Right lobe of liver (tissue), 6 donors: ENCODE results near the gene RIMKLA. TPM values are rescaled to one million over a fixed set of nuclear protein-coding genes. Genes with fewer than 3 reads are reported as not detected.

Experiments
- ATAC-seq, 4 donors: fragments of 200-7000 bp; cut with Tn5 transposase; one replicate each; pipeline ENCODE4 v1.9.1; 2020; ENCODE audit warnings: mild to moderate bottlenecking in 4 of 4, moderate library complexity in 4 of 4
- DNase-seq, 3 donors: peaks; one replicate each; pipeline ENCODE4 v3.0.0-alpha.2; 2020
- H3K27ac ChIP-seq, 3 donors: fragments of 200-600 bp; one replicate each; pipeline ENCODE4 v1.8.0; 2022
- H3K27me3 ChIP-seq, 2 donors: fragments of 200-600 bp; one replicate each; pipeline ENCODE4 v1.8.0; 2022
- H3K36me3 ChIP-seq, 4 donors: fragments of 200-600 bp; sonication (generic) in 1 of 4; one replicate each; pipeline versions ENCODE4 v1.5.1 to v1.8.0; 2017 to 2022; ENCODE audit warnings: control low read depth in 1 of 4
- H3K4me1 ChIP-seq, 4 donors: fragments of 200-600 bp; sonication (generic) in 1 of 4; one replicate each; pipeline versions ENCODE4 v1.5.1 to v1.8.0; 2017 to 2022; ENCODE audit warnings: control low read depth in 1 of 4
- H3K4me3 ChIP-seq, 3 donors: fragments of 200-600 bp; one replicate each; pipeline ENCODE4 v1.8.0; 2022
- H3K9me3 ChIP-seq, 4 donors: fragments of 200-600 bp; sonication (generic) in 1 of 4; one replicate each; pipeline versions ENCODE4 v1.5.1 to v1.8.0; 2017 to 2022; ENCODE audit warnings: control low read depth in 1 of 4
- POLR2A ChIP-seq: fragments of 450-650 bp; IDR thresholded peaks from one replicate; pipeline ENCODE4 v1.6.1; 2017; ENCODE audit warnings: antibody characterized with exemption, mild to moderate bottlenecking
- WGBS: methylation state at CpG from one replicate; pipeline ENCODE4 v1.1.6; 2018; ENCODE audit warnings: low coverage, low lambda C conversion rate; ENCODE audit not compliant: insufficient coverage; ENCODE audit errors: missing lambda C conversion rate; 5-methylcytosine and 5-hydroxymethylcytosine counted together
- intact Hi-C, 2 donors: fragments of 100-400 bp; cut with DNase I; formaldehyde crosslinking; loops; one replicate each; pipeline versions ENCODE4 v1.11.2 to v1.14.1; 2022
- total RNA-seq, 6 experiments: library from RNA; depleted of rRNA in 2 of 6; stranded (reverse); fragments of >200 nt in 2 of 6; fragmentation: NEBNext Ultra II Directional in 3 of 6; extraction: Animal tissue kit (Norgen Biotek cat#: 25700) in 3 of 6; gene quantifications; one replicate each; pipeline versions ENCODE4 v1.1.0 to v1.2.4, GENCODE V29; 2016 to 2023
- TF ChIP-seq, protein P1 (sequence below), 4 donors: fragments of 200-600 bp in 3 of 4; fragments of 450-650 bp in 1 of 4; IDR thresholded peaks; one replicate each; pipeline versions ENCODE4 v1.5.1 to v1.8.0; 2016 to 2022; ENCODE audit warnings: antibody characterized with exemption in 4 of 4, mild to moderate bottlenecking in 2 of 4
- donor health status: DM: no; HTN: yes; CAD: no.
- donor health status: DM: no; HTN: no; CAD: no.
- donor health status: DM: no; HTN: no; CAD: no.
- donor health status: DM: no; HTN: yes; CAD: no.
- donor health status: DM: no; HTN: yes; CAD: no.

RIMKLA gene
- total RNA-seq, 6 experiments from 2014 or later = 0.02 to 0.95 (median 0.15) TPM

DNA sequence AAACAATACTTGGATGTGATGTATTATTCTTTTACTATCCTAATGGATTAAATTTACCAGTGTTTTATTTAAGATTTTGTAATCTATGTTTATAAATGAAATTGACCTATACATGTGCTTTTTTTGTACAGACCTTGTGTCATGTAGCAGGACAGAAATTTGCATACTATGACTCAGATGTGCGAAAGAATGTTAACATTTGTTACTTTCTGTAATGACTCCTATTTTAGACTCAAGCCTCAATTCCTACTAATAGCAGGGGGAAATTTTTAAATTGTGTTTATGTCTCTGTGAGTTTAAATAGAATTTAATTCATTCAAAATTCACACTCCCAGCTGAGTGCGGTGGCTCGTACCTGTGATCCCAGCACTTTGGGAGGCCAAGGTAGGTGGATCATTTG is 21.8 kb upstream of the RIMKLA start:
- H3K4me3 ChIP-seq = no peak overlapping the region
- H3K27ac ChIP-seq = no peak overlapping the region
- ATAC-seq (no peak), DNase-seq (no peak)
- TF ChIP-seq, protein P1, sequence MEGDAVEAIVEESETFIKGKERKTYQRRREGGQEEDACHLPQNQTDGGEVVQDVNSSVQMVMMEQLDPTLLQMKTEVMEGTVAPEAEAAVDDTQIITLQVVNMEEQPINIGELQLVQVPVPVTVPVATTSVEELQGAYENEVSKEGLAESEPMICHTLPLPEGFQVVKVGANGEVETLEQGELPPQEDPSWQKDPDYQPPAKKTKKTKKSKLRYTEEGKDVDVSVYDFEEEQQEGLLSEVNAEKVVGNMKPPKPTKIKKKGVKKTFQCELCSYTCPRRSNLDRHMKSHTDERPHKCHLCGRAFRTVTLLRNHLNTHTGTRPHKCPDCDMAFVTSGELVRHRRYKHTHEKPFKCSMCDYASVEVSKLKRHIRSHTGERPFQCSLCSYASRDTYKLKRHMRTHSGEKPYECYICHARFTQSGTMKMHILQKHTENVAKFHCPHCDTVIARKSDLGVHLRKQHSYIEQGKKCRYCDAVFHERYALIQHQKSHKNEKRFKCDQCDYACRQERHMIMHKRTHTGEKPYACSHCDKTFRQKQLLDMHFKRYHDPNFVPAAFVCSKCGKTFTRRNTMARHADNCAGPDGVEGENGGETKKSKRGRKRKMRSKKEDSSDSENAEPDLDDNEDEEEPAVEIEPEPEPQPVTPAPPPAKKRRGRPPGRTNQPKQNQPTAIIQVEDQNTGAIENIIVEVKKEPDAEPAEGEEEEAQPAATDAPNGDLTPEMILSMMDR (IDR thresholded peaks at IDR 0.05) = no peak
- no peak for TF ChIP-seq POLR2A
- H3K27me3 ChIP-seq = no peaks in the 10 kb centered on the region
- 76% methylated on average over 3 of the region's 3 CpGs for WGBS
- no peaks in the 10 kb centered on the region for H3K9me3 ChIP-seq
- H3K36me3 ChIP-seq = no peaks in the 10 kb centered on the region
- no peaks in the 10 kb centered on the region for H3K4me1 ChIP-seq
- intact Hi-C loops = no loop called here

DNA sequence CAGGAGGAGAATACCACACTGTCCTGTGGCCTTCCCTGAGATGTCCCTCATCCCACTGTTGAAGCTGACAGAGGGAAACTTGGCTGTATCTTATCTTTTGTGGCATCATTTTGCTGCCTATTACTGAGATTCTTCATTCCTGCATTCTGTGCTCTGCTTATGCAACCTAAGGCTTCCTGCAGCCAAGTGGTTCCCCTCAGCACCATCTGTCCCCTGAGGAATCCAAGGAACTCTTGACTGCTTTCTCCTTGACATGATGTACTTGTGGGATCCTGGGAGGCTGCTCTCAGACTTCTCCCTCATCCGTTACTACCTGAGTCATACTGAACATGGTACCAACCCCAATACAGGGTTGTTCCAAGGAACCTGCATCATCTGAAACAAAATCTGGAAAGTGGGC is 21.1 kb upstream of the RIMKLA start:
- H3K27ac ChIP-seq = no peak overlapping the region
- H3K27me3 ChIP-seq = no peaks in the 10 kb centered on the region
- TF ChIP-seq, protein P1 (IDR thresholded peaks at IDR 0.05) = no peak
- TF ChIP-seq POLR2A = no peak
- ATAC-seq = no peak
- H3K4me1 ChIP-seq = no peaks in the 10 kb centered on the region
- DNase-seq = no peak
- H3K36me3 ChIP-seq = no peaks in the 10 kb centered on the region
- intact Hi-C loops = no loop called here
- no peaks in the 10 kb centered on the region for H3K9me3 ChIP-seq
- no peak overlapping the region for H3K4me3 ChIP-seq
- no CpG with 5 or more reads among the region's 1 CpG for WGBS

DNA sequence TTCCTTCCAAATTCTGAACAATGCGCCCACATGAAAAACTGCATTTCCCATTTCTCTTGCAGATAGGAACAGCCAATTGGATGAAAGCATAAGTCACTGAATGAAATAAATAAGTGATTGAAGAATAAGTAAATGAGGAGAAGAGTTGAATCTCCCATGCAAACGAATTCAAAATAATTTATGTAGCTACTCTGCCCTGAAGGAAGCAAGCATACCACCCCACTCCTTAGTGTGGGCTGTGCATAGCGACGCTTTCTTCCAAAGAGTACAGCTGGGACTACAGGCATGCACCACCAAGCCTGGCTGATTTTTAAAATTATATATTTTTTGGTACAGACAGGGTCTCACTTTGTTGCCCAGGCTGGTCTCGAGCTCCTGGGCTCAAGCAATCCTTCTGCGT is 16.5 kb upstream of the RIMKLA start:
- Histone ChIP-seq H3K9me3 (no peaks in the 10 kb centered on the region), H3K4me3 (no peak overlapping the region), H3K36me3 (no peaks in the 10 kb centered on the region), H3K27ac (no peak overlapping the region), H3K27me3 (no peaks in the 10 kb centered on the region), H3K4me1 (peaks cover 0 to 9% (median 0%) of the 10 kb centered on the region in 4 donors)
- intact Hi-C loops = no loop called here
- 80% methylated on average over 6 of the region's 6 CpGs for WGBS
- no peak for ATAC-seq
- TF ChIP-seq, protein P1 (IDR thresholded peaks at IDR 0.05) = no peak
- no peak for TF ChIP-seq POLR2A
- no peak for DNase-seq

DNA sequence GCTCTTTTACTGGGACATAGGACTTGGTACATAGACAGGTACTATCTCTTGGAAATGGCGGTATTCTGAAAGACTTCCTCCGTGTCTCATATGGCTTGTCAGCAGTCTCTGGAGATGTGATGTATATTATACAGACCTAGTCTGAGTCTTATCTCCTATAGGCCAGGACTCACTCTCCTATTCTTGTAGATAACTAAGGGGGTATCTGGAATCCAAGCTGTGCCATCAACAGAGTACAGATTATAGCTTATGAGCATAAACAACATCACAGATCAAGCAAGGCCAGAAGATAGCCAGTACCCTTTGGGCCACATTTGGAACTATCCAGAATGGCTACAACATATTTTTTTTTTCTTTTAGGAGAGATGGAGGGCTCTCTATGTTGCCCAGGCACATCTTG is 16.1 kb upstream of the RIMKLA start:
- TF ChIP-seq, protein P1 (IDR thresholded peaks at IDR 0.05) = no peak
- no peak for TF ChIP-seq POLR2A

DNA sequence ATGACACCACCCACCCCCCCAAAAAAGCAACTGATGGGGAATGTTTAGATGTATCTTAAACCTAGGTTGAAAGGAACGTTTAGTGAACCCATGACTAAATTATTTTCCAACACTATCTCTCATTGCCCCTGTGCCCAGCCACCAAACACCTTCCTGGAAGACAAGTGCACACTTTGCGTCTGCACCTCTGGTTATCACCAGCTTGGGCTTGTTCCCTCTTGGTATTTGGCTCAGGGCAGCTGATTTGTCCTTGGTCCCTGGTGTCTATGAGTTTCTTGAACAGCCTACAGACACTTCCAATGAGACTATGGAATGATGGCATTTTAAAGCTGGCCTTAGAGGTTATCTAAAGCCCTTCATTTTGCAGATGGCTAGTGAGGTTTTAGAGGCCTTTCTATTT is 15.5 kb upstream of the RIMKLA start:
- no peaks in the 10 kb centered on the region for H3K36me3 ChIP-seq
- H3K4me3 ChIP-seq = no peak overlapping the region
- ATAC-seq (no peak), DNase-seq (no peak)
- no peak overlapping the region for H3K27ac ChIP-seq
- H3K4me1 ChIP-seq = peaks cover 0 to 9% (median 0%) of the 10 kb centered on the region in 4 donors
- H3K9me3 ChIP-seq = no peaks in the 10 kb centered on the region
- H3K27me3 ChIP-seq = no peaks in the 10 kb centered on the region
- TF ChIP-seq, protein P1 (IDR thresholded peaks at IDR 0.05) = no peak
- TF ChIP-seq POLR2A = no peak
- intact Hi-C loops = no loop called here
- 20% methylated on average over 1 of the region's 2 CpGs for WGBS

More for the DNA sequence above, 16.1 kb upstream of the RIMKLA start:
- Histone ChIP-seq H3K4me1 (peaks cover 0 to 9% (median 0%) of the 10 kb centered on the region in 4 donors), H3K36me3 (no peaks in the 10 kb centered on the region), H3K4me3 (no peak overlapping the region), H3K9me3 (no peaks in the 10 kb centered on the region), H3K27ac (no peak overlapping the region), H3K27me3 (no peaks in the 10 kb centered on the region)
- whole genome bisulfite sequencing = 83% methylated on average over 1 of the region's 2 CpGs
- intact Hi-C loops = no loop called here
- ATAC-seq (no peak), DNase-seq (no peak)
